GM10266 (cell line): Measurements from ENCODE around the gene RMC1.

ENCODE experiments used
- DNase-seq: peaks from one replicate; pipeline ENCODE4 v3.0.0; 2012; ENCODE audit errors: extremely low spot score
- TF ChIP-seq, protein P1 (sequence below): IDR thresholded peaks from 2 replicates; pipeline ENCODE4 v1.5.1; 2012; ENCODE audit warnings: mild to moderate bottlenecking, low read depth; ENCODE audit not compliant: control insufficient read depth, insufficient read depth; ENCODE audit errors: missing control alignments

The RMC1 gene

DNA sequence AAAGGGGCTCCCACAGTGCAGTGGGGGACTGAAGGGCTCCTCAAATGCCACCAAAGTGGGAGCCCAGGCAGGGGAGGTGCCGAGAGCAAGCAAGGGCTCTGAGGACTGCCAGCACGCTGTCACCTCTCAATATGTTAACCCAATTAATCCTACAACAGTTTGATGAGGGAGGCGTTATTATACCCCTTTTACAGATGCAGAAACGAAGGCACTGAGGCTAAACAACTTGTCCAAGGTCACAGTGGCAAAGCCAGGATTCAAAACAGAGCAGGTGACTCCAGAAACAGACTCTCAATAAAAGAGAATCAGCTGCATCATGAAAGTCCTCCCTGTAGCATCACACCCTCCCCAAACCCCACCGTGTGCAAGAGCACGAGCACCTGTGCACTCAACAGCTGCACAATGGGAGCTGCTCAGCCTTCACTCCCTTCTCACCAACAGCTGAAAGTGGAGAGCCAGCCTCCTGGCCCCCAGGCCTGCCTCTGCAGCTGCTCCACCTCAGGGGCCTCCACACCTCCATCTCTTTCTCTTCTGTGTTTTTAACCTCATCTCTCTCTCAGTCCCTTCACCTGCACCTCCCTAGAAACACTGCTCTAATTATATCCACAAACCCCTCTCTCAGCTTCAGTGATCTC is 74.9 kb downstream of the RMC1 start:
- DNase-seq, result no peak
- TF ChIP-seq, protein P1, sequence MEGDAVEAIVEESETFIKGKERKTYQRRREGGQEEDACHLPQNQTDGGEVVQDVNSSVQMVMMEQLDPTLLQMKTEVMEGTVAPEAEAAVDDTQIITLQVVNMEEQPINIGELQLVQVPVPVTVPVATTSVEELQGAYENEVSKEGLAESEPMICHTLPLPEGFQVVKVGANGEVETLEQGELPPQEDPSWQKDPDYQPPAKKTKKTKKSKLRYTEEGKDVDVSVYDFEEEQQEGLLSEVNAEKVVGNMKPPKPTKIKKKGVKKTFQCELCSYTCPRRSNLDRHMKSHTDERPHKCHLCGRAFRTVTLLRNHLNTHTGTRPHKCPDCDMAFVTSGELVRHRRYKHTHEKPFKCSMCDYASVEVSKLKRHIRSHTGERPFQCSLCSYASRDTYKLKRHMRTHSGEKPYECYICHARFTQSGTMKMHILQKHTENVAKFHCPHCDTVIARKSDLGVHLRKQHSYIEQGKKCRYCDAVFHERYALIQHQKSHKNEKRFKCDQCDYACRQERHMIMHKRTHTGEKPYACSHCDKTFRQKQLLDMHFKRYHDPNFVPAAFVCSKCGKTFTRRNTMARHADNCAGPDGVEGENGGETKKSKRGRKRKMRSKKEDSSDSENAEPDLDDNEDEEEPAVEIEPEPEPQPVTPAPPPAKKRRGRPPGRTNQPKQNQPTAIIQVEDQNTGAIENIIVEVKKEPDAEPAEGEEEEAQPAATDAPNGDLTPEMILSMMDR, result no peak

DNA sequence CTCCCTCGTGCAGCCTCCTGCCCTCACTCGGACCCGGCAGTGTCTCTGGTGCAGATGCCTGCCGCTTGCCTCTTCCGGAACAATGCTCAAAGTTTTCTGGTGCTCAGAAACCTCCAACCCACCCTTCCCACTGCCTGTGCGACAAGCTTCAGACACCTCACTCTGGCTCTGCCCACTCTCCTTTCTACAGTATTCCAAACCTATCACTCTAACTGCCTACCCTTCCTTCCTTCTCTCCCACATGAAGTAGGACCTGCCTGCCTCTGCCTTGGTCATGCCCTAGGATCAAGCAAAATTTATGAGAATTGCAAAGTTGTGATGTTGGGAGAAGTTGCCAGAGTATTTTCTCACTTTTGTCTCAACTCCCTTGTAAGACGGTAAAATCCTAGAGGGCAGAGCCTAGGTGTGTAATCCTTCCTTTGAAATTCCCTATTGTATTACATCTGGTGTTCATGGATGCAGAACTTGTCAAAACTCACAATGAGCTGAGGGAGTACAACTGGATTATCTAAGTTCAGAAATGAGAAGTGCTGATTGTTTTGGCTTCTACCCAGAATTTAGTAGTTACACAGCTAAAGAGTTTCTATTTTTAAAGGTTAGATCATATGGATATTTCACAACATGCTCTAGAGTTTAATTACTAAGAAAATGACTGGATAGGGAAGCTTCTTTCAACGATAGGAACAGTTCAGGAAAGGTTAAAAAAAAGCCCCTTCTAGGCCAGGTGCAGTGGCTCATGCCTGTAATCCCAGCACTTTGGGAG is 75.8 kb downstream of the RMC1 start:
- no peak for DNase-seq
- TF ChIP-seq, protein P1, result no peak

GRCh38 chr18:23580677-23581367 is 77.5 kb downstream of the RMC1 start:
- TF ChIP-seq, protein P1, result no peak
- DNase-seq, result no peak
